Measurements from ENCODE around the gene CDHR1. TPM values are rescaled to one million over a fixed set of nuclear protein-coding genes. Genes with fewer than 3 reads are reported as not detected.

Gene CDHR1
- total and polyA plus RNA-seq, 10 of the 15 experiments (the other 5 are each of a cell fraction or from before 2014, with no cell fraction given), result 0.17 to 3.0 (median 0.34) TPM

DNA sequence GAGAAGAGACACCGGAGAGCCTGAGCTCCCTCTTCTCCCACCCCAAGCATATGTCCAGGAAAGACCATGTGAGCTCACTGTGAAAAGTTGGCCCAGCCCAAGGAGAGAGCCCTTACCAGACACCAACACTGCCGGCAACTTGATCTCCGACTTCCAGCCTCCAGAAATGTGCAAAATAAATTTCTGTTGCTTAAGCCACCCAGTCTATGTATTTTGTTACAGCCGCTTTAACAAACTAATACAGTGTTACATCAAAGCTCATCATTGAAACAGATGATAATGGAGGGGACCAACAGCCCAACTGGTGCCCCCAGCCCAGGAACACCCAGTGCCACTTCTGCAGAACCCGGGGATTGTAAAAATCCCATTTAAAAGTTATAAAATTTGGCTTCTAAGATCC lies 69.4 kb downstream of the CDHR1 start:
- H3K36me3 ChIP-seq (ENCODE audit: control insufficient read depth in 2 of 2, insufficient read depth in 2 of 2, low read length in 1 of 2), result no peaks in the 10 kb centered on the region
- ChIA-PET RAD21 (ENCODE audit: unreplicated experiment) (interaction anchor here (1.2 to 6.6 kb wide), 4 partner anchors 9 to 277 kb away, joined by 3 to 74 read pairs (median 4); no protein-coding TSS in a partner anchor), CTCF (interaction anchor here (0.6 to 8.3 kb wide), 11 partner anchors 14 to 286 kb away, joined by 3 to 228 read pairs (median 4); partner anchors contain the start of gene CCSER2), SMC1A (ENCODE audit: uncharacterized antibody, unreplicated experiment) (interaction anchor here (0.7 to 1.9 kb wide), 4 partner anchors 88 to 273 kb away, joined by 3 to 6 read pairs (median 3); no protein-coding TSS in a partner anchor), POLR2A (no interaction called here)
- H3K9ac ChIP-seq (ENCODE audit: control insufficient read depth, insufficient read depth, low read length), result no peak overlapping the region
- H2AFZ ChIP-seq (ENCODE audit: control insufficient read depth, low read depth, low read length), result no peak overlapping the region
- TF ChIP-seq, protein P1, sequence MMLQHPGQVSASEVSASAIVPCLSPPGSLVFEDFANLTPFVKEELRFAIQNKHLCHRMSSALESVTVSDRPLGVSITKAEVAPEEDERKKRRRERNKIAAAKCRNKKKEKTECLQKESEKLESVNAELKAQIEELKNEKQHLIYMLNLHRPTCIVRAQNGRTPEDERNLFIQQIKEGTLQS (IDR thresholded peaks at IDR 0.05; ENCODE audit: borderline replicate concordance, extremely low read depth, low read depth, low read length), result no peak
- no peak for TF ChIP-seq TCF7 (IDR thresholded peaks at IDR 0.05; ENCODE audit: borderline replicate concordance)
- TF ChIP-seq, protein P2, sequence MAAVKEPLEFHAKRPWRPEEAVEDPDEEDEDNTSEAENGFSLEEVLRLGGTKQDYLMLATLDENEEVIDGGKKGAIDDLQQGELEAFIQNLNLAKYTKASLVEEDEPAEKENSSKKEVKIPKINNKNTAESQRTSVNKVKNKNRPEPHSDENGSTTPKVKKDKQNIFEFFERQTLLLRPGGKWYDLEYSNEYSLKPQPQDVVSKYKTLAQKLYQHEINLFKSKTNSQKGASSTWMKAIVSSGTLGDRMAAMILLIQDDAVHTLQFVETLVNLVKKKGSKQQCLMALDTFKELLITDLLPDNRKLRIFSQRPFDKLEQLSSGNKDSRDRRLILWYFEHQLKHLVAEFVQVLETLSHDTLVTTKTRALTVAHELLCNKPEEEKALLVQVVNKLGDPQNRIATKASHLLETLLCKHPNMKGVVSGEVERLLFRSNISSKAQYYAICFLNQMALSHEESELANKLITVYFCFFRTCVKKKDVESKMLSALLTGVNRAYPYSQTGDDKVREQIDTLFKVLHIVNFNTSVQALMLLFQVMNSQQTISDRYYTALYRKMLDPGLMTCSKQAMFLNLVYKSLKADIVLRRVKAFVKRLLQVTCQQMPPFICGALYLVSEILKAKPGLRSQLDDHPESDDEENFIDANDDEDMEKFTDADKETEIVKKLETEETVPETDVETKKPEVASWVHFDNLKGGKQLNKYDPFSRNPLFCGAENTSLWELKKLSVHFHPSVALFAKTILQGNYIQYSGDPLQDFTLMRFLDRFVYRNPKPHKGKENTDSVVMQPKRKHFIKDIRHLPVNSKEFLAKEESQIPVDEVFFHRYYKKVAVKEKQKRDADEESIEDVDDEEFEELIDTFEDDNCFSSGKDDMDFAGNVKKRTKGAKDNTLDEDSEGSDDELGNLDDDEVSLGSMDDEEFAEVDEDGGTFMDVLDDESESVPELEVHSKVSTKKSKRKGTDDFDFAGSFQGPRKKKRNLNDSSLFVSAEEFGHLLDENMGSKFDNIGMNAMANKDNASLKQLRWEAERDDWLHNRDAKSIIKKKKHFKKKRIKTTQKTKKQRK (IDR thresholded peaks at IDR 0.05; ENCODE audit: low read depth, low read length), result no peak
- no peaks in the 10 kb centered on the region for H4K20me1 ChIP-seq (ENCODE audit: control insufficient read depth, insufficient read depth)
- H3K27me3 ChIP-seq (replicated peaks in 1 of 2; ENCODE audit: control insufficient read depth in 2 of 2, insufficient read depth in 2 of 2, low read length in 1 of 2), result no peaks in the 10 kb centered on the region; a peak in 2 of 4 replicates
- no peak overlapping the region for H3K4me2 ChIP-seq (ENCODE audit: control insufficient read depth, insufficient read depth)
- FAIRE-seq (no peak), DNase-seq (ENCODE audit: low read depth, low spot score) (no peak), ATAC-seq (no peak)
- no peaks in the 10 kb centered on the region for H3K4me1 ChIP-seq (ENCODE audit: control insufficient read depth, insufficient read depth, low read length)
- BruUV-seq (replicated peaks), result no TSS peak
- H3K4me3 ChIP-seq, result no peak overlapping the region
- H3K9me3 ChIP-seq (replicated peaks; ENCODE audit: control insufficient read depth, insufficient read depth, low read length), result no peaks in the 10 kb centered on the region
- WGBS (ENCODE audit: insufficient coverage, insufficient replicate concordance, low lambda C conversion rate, missing lambda C conversion rate), result 25% methylated on average over 5 of the region's 5 CpGs
- no peak overlapping the region for H3K27ac ChIP-seq (ENCODE audit: control insufficient read depth, insufficient read depth)
- H3K79me2 ChIP-seq (ENCODE audit: control insufficient read depth, insufficient read depth, low read length), result no peaks in the 10 kb centered on the region
- intact Hi-C loops (cut with micrococcal nuclease; ENCODE audit: unreplicated experiment), result loop anchor here (1.0 to 10.0 kb wide), 4 partner anchors 112 to 451 kb away; no protein-coding TSS in a partner anchor
- in situ Hi-C loops (cut with MboI), result no loop called here
